A549 treated with ZK216348 at 1 μM for 4 hours (cell line): Measurements from ENCODE around the gene ARSH. TPM values are rescaled to one million over a fixed set of nuclear protein-coding genes. Genes with fewer than 3 reads are reported as not detected.

Experiments used
- total RNA-seq: library from RNA; stranded (reverse); fragments of 200-300 nt; extraction: Qiagen RNA extraction; gene quantifications from 5 replicates; pipeline ENCODE4 v1.2.3, GENCODE V29; 2022; ENCODE audit warnings: low read depth

ARSH gene, protein sequence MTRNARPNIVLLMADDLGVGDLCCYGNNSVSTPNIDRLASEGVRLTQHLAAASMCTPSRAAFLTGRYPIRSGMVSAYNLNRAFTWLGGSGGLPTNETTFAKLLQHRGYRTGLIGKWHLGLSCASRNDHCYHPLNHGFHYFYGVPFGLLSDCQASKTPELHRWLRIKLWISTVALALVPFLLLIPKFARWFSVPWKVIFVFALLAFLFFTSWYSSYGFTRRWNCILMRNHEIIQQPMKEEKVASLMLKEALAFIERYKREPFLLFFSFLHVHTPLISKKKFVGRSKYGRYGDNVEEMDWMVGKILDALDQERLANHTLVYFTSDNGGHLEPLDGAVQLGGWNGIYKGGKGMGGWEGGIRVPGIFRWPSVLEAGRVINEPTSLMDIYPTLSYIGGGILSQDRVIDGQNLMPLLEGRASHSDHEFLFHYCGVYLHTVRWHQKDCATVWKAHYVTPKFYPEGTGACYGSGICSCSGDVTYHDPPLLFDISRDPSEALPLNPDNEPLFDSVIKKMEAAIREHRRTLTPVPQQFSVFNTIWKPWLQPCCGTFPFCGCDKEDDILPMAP
- total RNA-seq = not detected in 5 replicates

DNA sequence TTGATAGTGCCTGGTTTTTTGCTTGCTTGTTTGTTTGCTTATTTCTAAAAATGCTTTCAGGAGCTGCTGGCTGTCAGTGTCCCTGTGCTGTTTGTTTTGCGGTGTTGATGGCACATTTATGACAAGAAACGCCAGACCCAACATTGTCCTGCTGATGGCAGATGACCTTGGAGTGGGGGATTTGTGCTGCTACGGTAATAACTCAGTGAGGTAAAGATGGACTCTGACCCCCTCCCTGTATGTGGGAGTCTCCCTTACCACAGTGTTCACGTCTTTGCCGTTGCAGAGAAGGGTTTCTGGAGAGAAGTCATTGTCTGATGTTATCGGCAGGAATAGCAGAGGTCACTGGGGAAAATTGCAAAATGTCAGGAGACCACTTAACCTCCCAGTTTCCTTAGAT lies at the start of gene ARSH:
TSS of gene ARSH (plus strand) at position 52 of the 400 bp plus-strand sequence. CDS start at position 119, 67 bp downstream.

Other genes starting within 250 kb of the ARSH start
- 3.7 to 4.8 TPM (median 4.0 TPM) in 5 replicates for gene GYG2, start 177.6 kb upstream of the ARSH start, total RNA-seq
- gene ARSD, start 77.2 kb upstream of the ARSH start, total RNA-seq = 12.0 to 16.4 TPM (median 13.3 TPM) in 5 replicates
- gene ARSF, start 34.9 kb downstream of the ARSH start, total RNA-seq = not detected in 5 replicates